HEK293T (cell line): ENCODE results near the gene SYN1.
A peak's percentile ranks its signal among the peaks of the same experiment; 100 is the strongest.

ENCODE experiments used
- CTCF ChIA-PET: fragments of 350-600 bp; formaldehyde crosslinking; extraction: SDS; loops from one replicate; lab custom pipeline; 2021; ENCODE audit warnings: antibody characterized with exemption, inconsistent platforms; lab: Yijun Ruan, JAX
- POLR2A ChIA-PET: fragments of 350-600 bp; formaldehyde crosslinking; extraction: SDS; loops from one replicate; lab custom pipeline; 2020; ENCODE audit warnings: antibody characterized with exemption, inconsistent platforms; lab: Yijun Ruan, JAX
- DNase-seq: peaks from one replicate; pipeline ENCODE4 v3.0.0; 2012; ENCODE audit warnings: mixed read lengths; ENCODE audit errors: extremely low spot score
- ARNT ChIP-seq: fragments of 450-650 bp; IDR thresholded peaks from 2 replicates; pipeline ENCODE4 v1.6.1; 2017; ENCODE audit warnings: mild to moderate bottlenecking
- BHLHE40 ChIP-seq: fragments of 450-650 bp; IDR thresholded peaks from 2 replicates; pipeline ENCODE4 v1.6.1; 2016; ENCODE audit warnings: mild to moderate bottlenecking, moderate library complexity, borderline replicate concordance
- CTBP1 ChIP-seq: fragments of 450-650 bp; IDR thresholded peaks from 2 replicates; pipeline ENCODE4 v1.6.1; 2016; ENCODE audit warnings: borderline replicate concordance
- ELF4 ChIP-seq: fragments of 450-650 bp; IDR thresholded peaks from 2 replicates; pipeline ENCODE4 v1.6.1; 2017; ENCODE audit warnings: antibody characterized with exemption
- FOXA1 ChIP-seq: fragments of 450-650 bp; IDR thresholded peaks from 2 replicates; pipeline ENCODE4 v1.6.1; 2016; ENCODE audit warnings: mild to moderate bottlenecking
- FOXK2 ChIP-seq: fragments of 450-650 bp; IDR thresholded peaks from 2 replicates; pipeline ENCODE4 v1.6.1; 2016; ENCODE audit warnings: mild to moderate bottlenecking
- FOXM1 ChIP-seq: fragments of 450-650 bp; IDR thresholded peaks from 2 replicates; pipeline ENCODE4 v1.6.1; 2017; ENCODE audit warnings: mild to moderate bottlenecking, borderline replicate concordance
- HDGF ChIP-seq: fragments of 450-650 bp; IDR thresholded peaks from 2 replicates; pipeline ENCODE4 v1.6.1; 2017; ENCODE audit warnings: antibody characterized with exemption, borderline replicate concordance
- L3MBTL2 ChIP-seq: fragments of 450-650 bp; conservative IDR thresholded peaks from 2 replicates; pipeline ENCODE4 v1.6.1; 2016; ENCODE audit warnings: mild to moderate bottlenecking
- LEF1 ChIP-seq: fragments of 450-650 bp; IDR thresholded peaks from 2 replicates; pipeline ENCODE4 v1.6.1; 2017; ENCODE audit warnings: mild to moderate bottlenecking, borderline replicate concordance
- NFRKB ChIP-seq: fragments of 450-650 bp; IDR thresholded peaks from 2 replicates; pipeline ENCODE4 v1.6.1; 2016; ENCODE audit warnings: mild to moderate bottlenecking, moderate library complexity
- SP1 ChIP-seq: fragments of 450-650 bp; IDR thresholded peaks from 2 replicates; pipeline ENCODE4 v1.6.1; 2017
- SUZ12 ChIP-seq: fragments of 450-650 bp; IDR thresholded peaks from 2 replicates; pipeline ENCODE4 v1.6.1; 2016; ENCODE audit warnings: mild to moderate bottlenecking
- TARDBP ChIP-seq: fragments of 450-650 bp; IDR thresholded peaks from 2 replicates; pipeline ENCODE4 v1.6.1; 2016
- ZNF384 ChIP-seq: fragments of 450-650 bp; IDR thresholded peaks from 2 replicates; pipeline ENCODE4 v1.6.1; 2016
- TF ChIP-seq, protein P1 (sequence below): fragments of 450-650 bp; IDR thresholded peaks from 2 replicates; pipeline ENCODE4 v1.6.1; 2016

Gene SYN1

DNA sequence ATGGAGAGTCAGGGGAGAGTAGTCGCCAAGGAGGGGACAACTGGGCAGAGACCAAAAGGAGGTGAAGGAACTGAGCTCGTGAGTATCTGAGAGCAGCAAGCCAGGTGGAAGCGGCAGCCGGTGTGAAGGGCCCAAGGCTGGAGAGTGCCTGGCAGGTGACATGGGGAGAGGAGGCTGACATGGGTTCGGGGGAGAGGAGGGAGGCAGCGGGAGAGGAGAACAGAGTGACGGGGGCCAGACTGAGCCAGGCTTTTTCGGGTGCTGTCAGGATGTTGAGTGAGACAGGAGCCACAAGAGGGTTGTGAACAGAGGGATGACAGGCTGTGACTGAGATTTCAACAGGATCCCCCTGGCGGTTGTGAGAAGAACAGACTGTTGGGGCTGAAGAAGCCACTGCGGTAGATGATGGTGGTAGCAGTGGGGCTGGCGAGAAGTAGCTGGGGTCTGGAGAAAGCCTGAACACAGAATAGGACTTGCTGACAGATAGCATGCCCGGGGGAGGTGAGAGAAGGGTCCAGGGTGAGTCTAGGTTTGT lies 25.0 kb upstream of the SYN1 start:
- TF ChIP-seq LEF1 (no peak), ARNT (no peak), SP1 (no peak), FOXA1 (no peak)
- ChIA-PET POLR2A (no interaction called here), CTCF (interaction anchor here (1.1 to 1.4 kb wide), 2 partner anchors 119 to 147 kb away, joined by 3 read pairs; no protein-coding TSS in a partner anchor)
- DNase-seq = peak; percentile 56

DNA sequence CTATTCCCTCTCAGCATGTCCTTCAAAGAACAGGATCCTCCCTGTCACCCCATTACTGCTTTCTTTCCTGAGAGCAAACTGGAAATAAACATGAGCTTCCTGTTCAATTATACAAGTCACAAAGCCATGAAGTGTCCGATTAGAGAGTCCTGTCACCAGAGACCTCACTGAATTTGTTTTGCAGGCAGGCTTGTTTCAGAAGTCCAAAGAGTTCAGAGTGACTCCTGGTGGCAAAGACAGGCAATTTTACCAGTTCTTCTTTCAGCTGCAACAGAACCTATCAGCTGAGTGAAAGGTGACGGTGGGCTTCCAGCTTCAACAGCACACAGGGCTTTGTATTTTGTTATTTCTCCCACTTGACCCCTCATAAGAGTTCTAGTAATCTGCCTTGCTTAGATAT lies 24.3 kb upstream of the SYN1 start:
- POLR2A ChIA-PET = no interaction called here
- DNase-seq = no peak
- CTCF ChIA-PET = interaction anchor here (1.1 to 1.4 kb wide), 2 partner anchors 118 to 147 kb away, joined by 3 read pairs; no protein-coding TSS in a partner anchor
- TF ChIP-seq L3MBTL2 = no peak
- no peak for TF ChIP-seq FOXK2
- no peak for TF ChIP-seq FOXM1
- TF ChIP-seq SUZ12 = no peak
- no peak for TF ChIP-seq HDGF
- TF ChIP-seq, protein P1, sequence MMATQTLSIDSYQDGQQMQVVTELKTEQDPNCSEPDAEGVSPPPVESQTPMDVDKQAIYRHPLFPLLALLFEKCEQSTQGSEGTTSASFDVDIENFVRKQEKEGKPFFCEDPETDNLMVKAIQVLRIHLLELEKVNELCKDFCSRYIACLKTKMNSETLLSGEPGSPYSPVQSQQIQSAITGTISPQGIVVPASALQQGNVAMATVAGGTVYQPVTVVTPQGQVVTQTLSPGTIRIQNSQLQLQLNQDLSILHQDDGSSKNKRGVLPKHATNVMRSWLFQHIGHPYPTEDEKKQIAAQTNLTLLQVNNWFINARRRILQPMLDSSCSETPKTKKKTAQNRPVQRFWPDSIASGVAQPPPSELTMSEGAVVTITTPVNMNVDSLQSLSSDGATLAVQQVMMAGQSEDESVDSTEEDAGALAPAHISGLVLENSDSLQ = no peak

DNA sequence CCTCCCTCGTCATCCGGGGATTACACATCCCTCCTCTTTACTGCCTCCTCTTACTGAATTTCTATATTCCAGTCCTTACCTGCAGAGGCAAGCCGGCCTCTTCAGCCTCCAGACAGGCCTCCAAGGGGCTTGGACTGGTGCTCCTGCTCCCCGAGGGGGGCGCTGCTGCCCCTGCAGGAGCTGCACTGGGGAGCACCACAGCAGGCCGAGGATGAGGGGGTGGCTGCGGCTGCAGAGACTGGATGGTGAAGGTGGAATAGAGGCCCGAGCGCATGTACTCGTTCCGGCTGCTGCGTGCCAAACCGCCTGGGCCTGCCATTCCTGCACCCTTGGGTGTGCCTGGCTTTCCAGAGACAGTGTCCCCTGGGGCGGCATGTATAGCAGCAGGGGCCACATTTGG lies 19.2 kb upstream of the SYN1 start:
- no peak for DNase-seq
- POLR2A ChIA-PET = no interaction called here
- no peak for TF ChIP-seq FOXK2
- no peak for TF ChIP-seq TARDBP
- TF ChIP-seq HDGF = no peak
- CTCF ChIA-PET = interaction anchor here (0.5 kb wide), 1 partner anchor 31 kb away, joined by 3 read pairs; no protein-coding TSS in a partner anchor

DNA sequence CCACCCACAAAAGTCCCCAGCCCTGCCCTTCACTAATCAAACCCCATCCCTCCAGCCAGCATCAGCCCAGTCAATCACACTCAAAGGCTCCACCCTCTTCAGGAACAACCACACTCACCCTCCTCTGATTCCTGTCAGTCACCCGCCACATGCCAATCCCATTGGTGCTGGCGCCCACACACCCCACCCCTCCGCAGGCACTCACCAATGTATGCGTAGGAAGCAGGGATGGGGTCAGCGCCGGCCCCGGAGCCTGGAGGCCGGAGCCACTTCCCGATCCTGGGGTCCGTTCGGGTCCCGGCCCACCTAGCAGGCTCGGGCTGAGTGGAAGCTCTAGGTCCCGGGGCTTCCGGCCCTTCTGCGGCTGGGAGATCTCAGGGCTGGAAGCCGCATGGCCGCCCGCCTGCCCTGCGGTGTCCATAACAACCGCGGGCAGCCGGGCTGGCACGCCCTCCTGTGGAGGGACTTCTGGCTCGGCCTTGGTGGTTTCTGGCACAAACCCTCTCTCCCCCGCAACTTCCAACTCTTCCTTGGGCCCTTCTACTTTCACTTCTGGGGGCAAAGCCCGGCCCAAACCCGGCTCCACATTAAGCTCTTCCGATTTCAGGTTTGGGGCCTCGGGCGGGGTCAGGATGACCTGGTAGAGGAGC lies 18.0 kb upstream of the SYN1 start:
- DNase-seq = no peak
- ChIA-PET CTCF (no interaction called here), POLR2A (no interaction called here)
- TF ChIP-seq HDGF = no peak
- TF ChIP-seq BHLHE40 = no peak
- TF ChIP-seq, protein P1 = peak; percentile 83

DNA sequence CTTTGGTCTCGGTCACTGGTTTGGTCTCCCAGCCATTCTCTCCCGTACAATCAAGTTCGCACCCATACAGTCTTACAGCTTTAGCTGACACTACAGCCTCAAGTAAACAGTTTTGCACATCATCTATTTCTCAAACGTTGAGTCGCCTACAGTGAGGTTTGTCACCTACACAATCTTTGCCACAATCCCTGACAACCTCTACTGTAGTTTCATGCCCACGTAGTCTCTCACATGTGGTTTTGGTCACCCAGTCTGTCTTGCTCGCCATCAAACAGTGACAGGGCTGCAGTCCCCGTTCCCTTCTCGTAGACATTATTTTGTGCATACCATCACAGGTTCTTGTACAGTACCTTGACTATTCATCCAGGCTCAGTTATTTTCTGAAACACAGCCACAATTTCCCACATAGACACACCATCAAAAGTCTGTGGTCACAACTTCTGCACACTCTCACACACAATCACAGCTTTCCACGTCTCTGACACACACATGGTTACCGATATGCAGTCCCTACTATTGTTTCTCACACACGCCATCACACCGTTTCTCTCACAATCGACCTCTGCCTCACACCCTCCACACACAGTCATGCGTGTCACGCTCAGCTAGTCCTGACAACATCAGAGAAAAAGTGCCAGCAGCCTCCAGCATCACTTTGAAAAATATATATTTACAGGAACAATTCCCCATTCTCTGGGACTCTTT lies 15.4 kb upstream of the SYN1 start:
- no peak for DNase-seq
- CTCF ChIA-PET = no interaction called here
- POLR2A ChIA-PET = no interaction called here
- TF ChIP-seq ZNF384 = no peak
- no peak for TF ChIP-seq FOXK2
- no peak for TF ChIP-seq ARNT
- no peak for TF ChIP-seq ELF4
- no peak for TF ChIP-seq BHLHE40
- no peak for TF ChIP-seq HDGF
- no peak for TF ChIP-seq L3MBTL2
- TF ChIP-seq SUZ12 = no peak
- TF ChIP-seq FOXM1 = no peak
- TF ChIP-seq LEF1 = no peak
- no peak for TF ChIP-seq FOXA1
- TF ChIP-seq, protein P1 = no peak
- no peak for TF ChIP-seq NFRKB

DNA sequence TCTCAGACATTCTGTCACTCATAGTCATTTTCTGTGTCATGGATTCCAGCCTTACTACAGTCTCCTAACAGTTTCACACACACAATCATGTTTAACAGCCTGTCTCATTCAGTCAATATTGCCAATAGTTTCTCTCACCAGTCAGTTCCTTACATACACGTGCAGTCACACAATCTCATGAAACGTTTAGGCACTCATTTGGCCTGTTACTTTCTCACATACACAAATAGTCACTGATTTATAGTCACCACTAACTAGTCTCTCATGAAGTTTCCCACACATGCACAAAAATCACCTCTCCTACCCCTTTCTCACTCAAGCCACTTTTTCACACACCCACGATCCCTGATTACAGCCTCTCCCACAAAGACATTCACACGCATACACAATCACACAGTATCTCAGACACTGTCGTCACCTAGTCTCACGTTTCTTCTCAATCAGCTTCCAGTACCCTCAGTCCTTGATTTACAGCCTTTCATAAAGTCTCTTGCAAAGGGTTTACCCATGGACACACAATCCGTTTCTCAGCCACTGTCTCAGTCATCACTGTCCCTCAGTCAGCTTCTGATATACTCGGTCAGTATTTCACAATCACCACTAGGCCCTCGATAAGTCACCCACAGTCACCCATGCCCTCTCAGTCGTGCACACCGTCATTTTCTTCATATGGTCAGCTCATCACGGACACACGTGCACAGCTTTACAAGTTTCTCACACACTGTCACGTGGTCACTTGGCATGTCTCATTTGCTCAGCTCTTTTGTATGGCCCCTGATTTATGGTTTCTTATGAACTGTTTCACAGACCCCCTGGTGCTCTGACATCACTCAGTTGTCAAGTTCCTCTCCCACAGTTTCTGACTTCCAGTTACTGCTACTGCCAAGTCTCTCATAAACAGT lies 14.3 kb upstream of the SYN1 start:
- TF ChIP-seq L3MBTL2 (no peak; the same call in 1 of the 2 replicates), HDGF (no peak), FOXK2 (no peak), CTBP1 (no peak), NFRKB (no peak), LEF1 (no peak), SUZ12 (no peak), TARDBP (0 out of 2 replicates have a peak, but pooled peaks have one; percentile 17), BHLHE40 (no peak)
- TF ChIP-seq, protein P1 = peak; percentile 66; the same call in 1 of the 2 replicates
- ChIA-PET POLR2A (no interaction called here), CTCF (no interaction called here)
- DNase-seq = no peak
